Activated CD4-positive, alpha-beta memory T cell treated with anti-CD3 and anti-CD28 coated beads, Interleukin-2, amount 10 ng/mL, durations not matched to agents 7 days and 5 days (primary cell): ENCODE measurements around the gene PAX5. TPM values are rescaled to one million over a fixed set of nuclear protein-coding genes. Genes with fewer than 3 reads are reported as not detected.
"Not testable (repeated sequence)": the region's sequence is repeated elsewhere in the genome, so short reads cannot be mapped to it uniquely, and the experiment has no call there.

Source experiments
- CTCF ChIA-PET: fragments of 350-600 bp; sonication (Branson Sonifier 250); formaldehyde crosslinking; loops from one replicate; lab custom pipeline; 2021; ENCODE audit warnings: antibody characterized with exemption, inconsistent platforms; lab: Charles Lee
- POLR2A ChIA-PET: fragments of 350-600 bp; sonication (Branson Sonifier 250); formaldehyde crosslinking; loops from one replicate; lab custom pipeline; 2021; ENCODE audit warnings: antibody characterized with exemption; lab: Charles Lee
- DNase-seq: peaks from one replicate; pipeline ENCODE4 v3.0.0-alpha.2; 2020
- H3K27ac Mint-ChIP-seq: one replicate; pipeline ENCODE4 v1.8.0; 2021; ENCODE audit warnings: mild to moderate bottlenecking, mixed read lengths
- H3K27me3 Mint-ChIP-seq: one replicate; pipeline ENCODE4 v1.8.0; 2021; ENCODE audit warnings: mixed read lengths
- H3K36me3 Mint-ChIP-seq: one replicate; pipeline ENCODE4 v1.8.0; 2021; ENCODE audit warnings: low read depth, mixed read lengths
- H3K4me1 Mint-ChIP-seq: one replicate; pipeline ENCODE4 v1.8.0; 2021; ENCODE audit warnings: mixed read lengths
- H3K4me3 Mint-ChIP-seq: one replicate; pipeline ENCODE4 v1.8.0; 2021; ENCODE audit warnings: mild to moderate bottlenecking, mixed read lengths
- H3K9me3 Mint-ChIP-seq: one replicate; pipeline ENCODE4 v1.8.0; 2021; ENCODE audit warnings: mixed read lengths
- total RNA-seq, 2 experiments: library from RNA; stranded (reverse); gene quantifications; one replicate each; pipeline ENCODE4 v1.2.3, GENCODE V29; 2021

PAX5 gene
- total RNA-seq, 2 experiments from 2014 or later, result 0.05 to 0.15 TPM

- H3K27me3 Mint-ChIP-seq, result peaks cover 6% of the 10 kb centered on the region
- no peak overlapping the region for H3K4me3 Mint-ChIP-seq
- H3K36me3 Mint-ChIP-seq, result no peaks in the 10 kb centered on the region
- DNase-seq, result no peak
- H3K4me1 Mint-ChIP-seq, result no peaks in the 10 kb centered on the region
- no peaks in the 10 kb centered on the region for H3K9me3 Mint-ChIP-seq
- POLR2A ChIA-PET, result no interaction called here
- CTCF ChIA-PET, result interaction anchor here (0.6 kb wide), 1 partner anchor 20 kb away, joined by 3 read pairs; no protein-coding TSS in a partner anchor
- H3K27ac Mint-ChIP-seq, result no peak overlapping the region
Observed at GRCh38 chr9:36877239-36877638, 156.8 kb downstream of the PAX5 start.

GRCh38 chr9:36876056-36876455, 158.0 kb downstream of the PAX5 start:
- CTCF ChIA-PET, result interaction anchor here (5.7 kb wide), 1 partner anchor 114 kb away, joined by 67 read pairs; no protein-coding TSS in a partner anchor
- peaks cover 6% of the 10 kb centered on the region for H3K27me3 Mint-ChIP-seq

GRCh38 chr9:36874921-36875320, 159.1 kb downstream of the PAX5 start:
- ChIA-PET CTCF (interaction anchor here (0.9 to 5.7 kb wide), 4 partner anchors 9 to 455 kb away, joined by 3 to 67 read pairs (median 3); no protein-coding TSS in a partner anchor), POLR2A (no interaction called here)
- no peaks in the 10 kb centered on the region for H3K36me3 Mint-ChIP-seq

More at GRCh38 chr9:36876056-36876455, 158.0 kb downstream of the PAX5 start:
- Mint-ChIP-seq H3K9me3 (no peaks in the 10 kb centered on the region), H3K27ac (no peak overlapping the region), H3K4me1 (no peaks in the 10 kb centered on the region), H3K36me3 (no peaks in the 10 kb centered on the region), H3K4me3 (no peak overlapping the region)
- POLR2A ChIA-PET, result interaction anchor here (0.6 kb wide), 1 partner anchor 386 kb away, joined by 3 read pairs; no protein-coding TSS in a partner anchor
- no peak for DNase-seq

DNA sequence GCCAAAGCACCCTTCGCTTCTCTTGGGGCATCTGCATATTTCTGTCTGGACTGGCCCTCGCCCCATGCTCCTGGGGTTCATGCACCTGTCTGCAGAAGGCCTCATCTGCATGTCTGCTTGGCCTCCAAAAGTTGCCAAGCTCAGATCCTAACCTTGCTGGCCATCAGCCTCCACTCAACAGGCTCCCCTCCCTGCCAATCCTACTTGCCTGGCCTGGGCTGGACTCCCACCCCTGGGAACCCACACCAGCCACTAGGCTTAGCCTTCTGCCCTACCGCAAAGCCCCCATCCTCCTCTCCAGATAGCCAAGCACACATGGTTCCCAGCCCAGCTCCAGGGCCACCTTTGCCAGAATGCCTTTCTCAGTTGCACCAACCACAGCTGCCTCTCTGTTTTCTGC, 159.8 kb downstream of the PAX5 start:
- Mint-ChIP-seq H3K27ac (no peak overlapping the region), H3K9me3 (no peaks in the 10 kb centered on the region), H3K36me3 (no peaks in the 10 kb centered on the region), H3K27me3 (peaks cover 6% of the 10 kb centered on the region), H3K4me1 (no peaks in the 10 kb centered on the region), H3K4me3 (no peak overlapping the region)
- ChIA-PET CTCF (interaction anchor here (0.6 to 5.7 kb wide), 7 partner anchors 9 to 538 kb away, joined by 3 to 67 read pairs (median 6); no protein-coding TSS in a partner anchor), POLR2A (no interaction called here)
- DNase-seq, result no peak

More at GRCh38 chr9:36874921-36875320, 159.1 kb downstream of the PAX5 start:
- no peak for DNase-seq
- no peaks in the 10 kb centered on the region for H3K9me3 Mint-ChIP-seq
- no peak overlapping the region for H3K27ac Mint-ChIP-seq
- H3K27me3 Mint-ChIP-seq, result peaks cover 6% of the 10 kb centered on the region
- no peaks in the 10 kb centered on the region for H3K4me1 Mint-ChIP-seq
- H3K4me3 Mint-ChIP-seq, result no peak overlapping the region

- POLR2A ChIA-PET, result no interaction called here
Observed at GRCh38 chr9:36873247-36873875, 160.7 kb downstream of the PAX5 start.

GRCh38 chr9:36872641-36873040, 161.4 kb downstream of the PAX5 start:
- DNase-seq, result no peak
- POLR2A ChIA-PET, result no interaction called here
- Mint-ChIP-seq H3K9me3 (no peaks in the 10 kb centered on the region), H3K36me3 (no peaks in the 10 kb centered on the region), H3K4me1 (no peaks in the 10 kb centered on the region), H3K27ac (no peak overlapping the region), H3K4me3 (no peak overlapping the region), H3K27me3 (peaks cover 7% of the 10 kb centered on the region)
- CTCF ChIA-PET, result interaction anchor here (0.7 to 5.7 kb wide), 35 partner anchors 12 to 519 kb away, joined by 3 to 67 read pairs (median 4); partner anchors contain the start of gene ZCCHC7

More at GRCh38 chr9:36873247-36873875, 160.7 kb downstream of the PAX5 start:
- H3K27me3 Mint-ChIP-seq, result peaks cover 7% of the 10 kb centered on the region
- DNase-seq, result peak; percentile 73
- H3K4me1 Mint-ChIP-seq, result no peaks in the 10 kb centered on the region
- no peaks in the 10 kb centered on the region for H3K9me3 Mint-ChIP-seq
- CTCF ChIA-PET, result interaction anchor here (0.5 to 5.7 kb wide), 36 partner anchors 11 to 539 kb away, joined by 3 to 67 read pairs (median 4); partner anchors contain the start of gene ZCCHC7
- no peak overlapping the region for H3K27ac Mint-ChIP-seq
- H3K4me3 Mint-ChIP-seq, result no peak overlapping the region
- no peaks in the 10 kb centered on the region for H3K36me3 Mint-ChIP-seq

DNA sequence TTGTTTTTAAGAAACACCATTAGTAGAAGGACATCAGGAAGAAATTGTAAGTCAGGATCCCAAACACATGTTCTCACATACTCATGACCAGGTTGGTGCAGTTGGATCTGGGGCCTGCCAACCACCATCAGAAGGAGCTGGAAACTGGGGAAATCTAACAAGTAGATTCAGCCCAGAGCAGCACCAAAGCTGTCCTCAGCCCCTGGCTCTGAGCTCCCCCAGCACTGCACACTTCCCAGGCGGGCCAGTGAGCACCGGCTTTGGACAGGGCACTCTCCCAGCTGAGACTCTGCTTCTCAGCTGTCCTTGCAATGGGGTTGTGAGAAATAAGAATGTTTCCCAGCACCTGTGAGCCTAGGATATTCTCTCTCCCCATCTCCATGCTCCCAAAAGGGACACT, 162.5 kb downstream of the PAX5 start:
- no peak for DNase-seq
- Mint-ChIP-seq H3K27ac (no peak overlapping the region), H3K4me3 (no peak overlapping the region), H3K9me3 (no peaks in the 10 kb centered on the region), H3K27me3 (peaks cover 8% of the 10 kb centered on the region), H3K36me3 (no peaks in the 10 kb centered on the region), H3K4me1 (no peaks in the 10 kb centered on the region)
- CTCF ChIA-PET, result interaction anchor here (1.6 to 5.7 kb wide), 6 partner anchors 11 to 125 kb away, joined by 6 to 67 read pairs (median 10); no protein-coding TSS in a partner anchor
- POLR2A ChIA-PET, result no interaction called here

GRCh38 chr9:36870960-36871359, 163.1 kb downstream of the PAX5 start:
- no peaks in the 10 kb centered on the region for H3K36me3 Mint-ChIP-seq
- no peak overlapping the region for H3K4me3 Mint-ChIP-seq

DNA sequence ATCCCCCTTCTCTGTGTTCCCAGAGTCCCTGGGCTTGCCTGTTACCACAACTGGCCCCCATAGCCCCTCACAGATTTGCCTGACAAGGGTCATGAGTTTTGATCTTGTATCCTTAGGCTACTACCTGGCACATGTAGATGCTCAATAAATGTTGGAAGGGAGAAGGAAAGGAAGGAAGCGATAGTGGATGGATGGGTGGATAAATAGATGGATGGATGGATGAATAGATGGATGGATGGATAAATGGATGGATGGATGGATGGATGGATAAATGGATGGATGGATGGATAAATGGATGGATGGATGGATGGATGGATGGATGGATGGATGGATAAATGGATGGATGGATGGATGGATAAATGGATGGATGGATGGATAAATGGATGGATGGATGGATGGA, 164.5 kb downstream of the PAX5 start:
- H3K27ac Mint-ChIP-seq, CTCF ChIA-PET, H3K4me1 Mint-ChIP-seq, DNase-seq, H3K27me3 Mint-ChIP-seq, H3K4me3 Mint-ChIP-seq, POLR2A ChIA-PET, H3K36me3 Mint-ChIP-seq, H3K9me3 Mint-ChIP-seq: not testable (repeated sequence)

More at GRCh38 chr9:36870960-36871359, 163.1 kb downstream of the PAX5 start:
- Mint-ChIP-seq H3K27ac (no peak overlapping the region), H3K27me3 (peaks cover 9% of the 10 kb centered on the region), H3K9me3 (no peaks in the 10 kb centered on the region), H3K4me1 (no peaks in the 10 kb centered on the region)
- CTCF ChIA-PET, result interaction anchor here (1.6 to 5.7 kb wide), 3 partner anchors 15 to 119 kb away, joined by 6 to 67 read pairs (median 12); no protein-coding TSS in a partner anchor
- DNase-seq, result no peak
- POLR2A ChIA-PET, result no interaction called here

GRCh38 chr9:36868586-36869282, 165.3 kb downstream of the PAX5 start:
- Mint-ChIP-seq H3K27me3 (peaks cover 9% of the 10 kb centered on the region), H3K4me1 (no peaks in the 10 kb centered on the region), H3K27ac (peak overlapping the region; percentile 30), H3K9me3 (no peaks in the 10 kb centered on the region), H3K4me3 (no peak overlapping the region), H3K36me3 (no peaks in the 10 kb centered on the region)
- no peak for DNase-seq
- ChIA-PET CTCF (no interaction called here), POLR2A (no interaction called here)

GRCh38 chr9:36867672-36868471, 166.2 kb downstream of the PAX5 start:
- no peak for DNase-seq
- CTCF ChIA-PET, result no interaction called here
- Mint-ChIP-seq H3K27ac (no peak overlapping the region), H3K9me3 (no peaks in the 10 kb centered on the region), H3K4me1 (no peaks in the 10 kb centered on the region), H3K4me3 (no peak overlapping the region), H3K27me3 (peaks cover 4% of the 10 kb centered on the region), H3K36me3 (no peaks in the 10 kb centered on the region)
- POLR2A ChIA-PET, result no interaction called here

GRCh38 chr9:36867241-36867640, 166.8 kb downstream of the PAX5 start:
- no peak overlapping the region for H3K4me3 Mint-ChIP-seq
- no peaks in the 10 kb centered on the region for H3K4me1 Mint-ChIP-seq
- POLR2A ChIA-PET, result no interaction called here
- H3K27ac Mint-ChIP-seq, result no peak overlapping the region
- no peaks in the 10 kb centered on the region for H3K9me3 Mint-ChIP-seq
- peaks cover 3% of the 10 kb centered on the region for H3K27me3 Mint-ChIP-seq
- DNase-seq, result no peak
- no peaks in the 10 kb centered on the region for H3K36me3 Mint-ChIP-seq
- CTCF ChIA-PET, result no interaction called here
